ENCODE data around the gene KERA.

KERA gene, protein sequence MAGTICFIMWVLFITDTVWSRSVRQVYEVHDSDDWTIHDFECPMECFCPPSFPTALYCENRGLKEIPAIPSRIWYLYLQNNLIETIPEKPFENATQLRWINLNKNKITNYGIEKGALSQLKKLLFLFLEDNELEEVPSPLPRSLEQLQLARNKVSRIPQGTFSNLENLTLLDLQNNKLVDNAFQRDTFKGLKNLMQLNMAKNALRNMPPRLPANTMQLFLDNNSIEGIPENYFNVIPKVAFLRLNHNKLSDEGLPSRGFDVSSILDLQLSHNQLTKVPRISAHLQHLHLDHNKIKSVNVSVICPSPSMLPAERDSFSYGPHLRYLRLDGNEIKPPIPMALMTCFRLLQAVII

GRCh38 chr12:91057368-91058165 lies at the start of gene KERA:
TSS of gene KERA (minus strand) at chr12:91058024. CDS start at chr12:91056281, 1,743 bp downstream.
- no peak for TF ChIP-seq CTCF (IDR thresholded peaks at IDR 0.05; ENCODE audit: low read length, missing control alignments)
- DNase-seq (ENCODE audit: low read depth) = peak; percentile 8
- no peak within 1 kb of the TSS for H3K4me3 ChIP-seq (replicated peaks; ENCODE audit: low read depth, low read length)

DNA sequence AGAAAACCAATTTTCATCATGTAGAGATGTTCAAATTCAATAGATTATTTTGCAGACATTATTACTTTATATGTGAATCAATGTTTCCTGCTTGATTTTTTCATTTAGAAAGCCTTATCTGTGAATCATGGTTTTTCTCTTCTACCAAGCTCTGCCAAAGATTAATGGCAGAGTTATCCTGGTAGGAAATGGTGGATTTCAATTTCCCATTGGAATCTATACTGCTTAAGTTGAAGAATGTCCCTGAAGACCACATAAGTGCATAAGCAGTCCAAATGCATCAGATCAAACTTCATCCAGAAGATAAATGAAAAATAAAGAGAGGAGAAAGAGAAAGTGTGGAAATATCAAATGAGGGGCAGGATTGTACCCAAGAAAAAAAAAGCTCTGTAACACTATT lies 48.5 kb upstream of the KERA start:
- DNase-seq (ENCODE audit: low read depth) = no peak
- no peak for TF ChIP-seq CTCF (IDR thresholded peaks at IDR 0.05; ENCODE audit: low read length, missing control alignments)
- no peak overlapping the region for H3K4me3 ChIP-seq (replicated peaks; ENCODE audit: low read depth, low read length)

DNA sequence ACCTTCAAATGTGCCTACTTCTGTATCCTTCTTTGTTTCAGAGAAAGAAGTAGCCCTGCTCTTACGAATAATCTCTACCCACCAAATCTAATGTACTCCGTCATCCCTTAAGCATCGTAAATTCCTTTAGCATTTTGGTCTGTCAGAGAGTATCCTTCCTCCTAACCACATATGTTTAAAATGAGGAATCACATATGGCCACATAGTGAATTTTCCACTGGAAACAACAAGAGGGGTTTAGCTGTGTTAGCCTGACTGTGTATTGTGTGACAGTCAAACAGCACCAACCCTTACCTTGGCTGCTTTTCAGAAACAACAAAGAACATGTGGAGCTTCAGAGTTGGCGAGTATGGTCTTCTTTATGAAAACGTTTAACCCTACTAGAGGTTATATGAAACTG lies 48.0 kb upstream of the KERA start:
- no peak for DNase-seq (ENCODE audit: low read depth)
- no peak overlapping the region for H3K4me3 ChIP-seq (replicated peaks; ENCODE audit: low read depth, low read length)
- no peak for TF ChIP-seq CTCF (IDR thresholded peaks at IDR 0.05; ENCODE audit: low read length, missing control alignments)

DNA sequence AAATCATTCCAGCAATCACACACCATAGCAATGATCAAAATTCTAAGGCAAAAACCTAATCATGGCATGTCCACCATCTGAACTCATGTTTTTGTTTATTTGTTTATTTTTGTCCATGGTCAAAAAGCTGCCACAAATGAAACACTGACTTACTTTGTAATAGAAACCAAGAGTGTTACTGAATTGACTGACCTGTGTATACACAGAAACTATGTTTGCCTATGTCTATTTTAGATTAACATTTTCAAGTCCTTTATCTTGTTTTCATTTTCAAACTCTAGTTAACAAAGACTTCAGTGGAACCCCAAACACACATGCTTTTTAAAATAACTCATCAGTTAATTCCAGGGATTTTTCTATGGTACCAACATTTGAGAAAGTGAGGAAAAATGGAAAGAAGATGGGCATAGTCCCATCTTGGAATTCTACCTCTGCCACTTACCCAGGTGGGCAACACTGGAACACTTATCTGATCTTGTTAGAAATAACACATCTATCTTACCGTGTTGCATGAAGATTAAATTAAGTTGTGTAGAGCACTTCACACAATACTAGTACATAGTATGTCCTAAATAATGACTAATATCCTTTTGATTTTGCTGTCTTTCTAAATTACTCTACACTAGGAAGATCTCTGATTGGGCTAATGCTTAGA lies 47.1 kb upstream of the KERA start:
- DNase-seq (ENCODE audit: low read depth) = no peak
- no peak overlapping the region for H3K4me3 ChIP-seq (replicated peaks; ENCODE audit: low read depth, low read length)
- no peak for TF ChIP-seq CTCF (IDR thresholded peaks at IDR 0.05; ENCODE audit: low read length, missing control alignments)

- H3K4me3 ChIP-seq (replicated peaks; ENCODE audit: low read depth, low read length) = no peak overlapping the region
- DNase-seq (ENCODE audit: low read depth) = no peak
- no peak for TF ChIP-seq CTCF (IDR thresholded peaks at IDR 0.05; ENCODE audit: low read length, missing control alignments)
Measured at GRCh38 chr12:91103624-91104023, 45.8 kb upstream of the KERA start.

DNA sequence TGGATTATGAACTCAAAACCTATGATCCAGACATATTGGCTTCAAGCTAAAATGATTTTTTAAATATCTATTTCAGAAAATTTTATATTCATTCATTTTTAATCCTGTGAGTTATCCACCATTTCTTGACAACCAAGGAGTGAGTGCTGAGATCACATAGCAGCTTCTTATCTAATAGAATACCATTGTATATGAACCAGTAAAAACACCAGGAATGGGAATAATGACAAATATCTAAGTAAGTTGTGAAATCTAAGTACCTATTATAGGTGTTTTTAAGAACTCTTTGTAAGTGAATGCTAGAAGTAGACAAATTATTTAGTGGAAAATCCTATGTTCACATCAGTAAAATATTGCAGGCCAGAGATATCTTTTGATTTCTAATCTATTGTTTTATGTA lies 45.3 kb upstream of the KERA start:
- no peak for DNase-seq (ENCODE audit: low read depth)
- no peak for TF ChIP-seq CTCF (IDR thresholded peaks at IDR 0.05; ENCODE audit: low read length, missing control alignments)
- no peak overlapping the region for H3K4me3 ChIP-seq (replicated peaks; ENCODE audit: low read depth, low read length)

Measured in fibroblast of pulmonary artery (primary cell).